K562 (cell line): ENCODE measurements around the gene ZNF616. TPM values are rescaled to one million over a fixed set of nuclear protein-coding genes. Genes with fewer than 3 reads are reported as not detected.

Source experiments
- AFF4 ChIP-seq: sonication (generic); formaldehyde crosslinking; IDR thresholded peaks from 2 replicates; pipeline ENCODE4 v1.8.0; 2023; ENCODE audit warnings: mild to moderate bottlenecking, missing genetic modification reagents
- ATF1 ChIP-seq, 2 experiments: fragments of 450-650 bp in 1 of 2; IDR thresholded peaks; 2 replicates each; pipeline ENCODE4 v1.6.1; 2016; ENCODE audit warnings: missing compliant biosample characterization in 1 of 2, missing genetic modification characterization in 1 of 2
- ETV1 ChIP-seq: fragments of 450-650 bp; conservative IDR thresholded peaks from 2 replicates; pipeline ENCODE4 v1.6.1; 2016; ENCODE audit warnings: missing genetic modification characterization, control low read depth, low read depth, missing compliant biosample characterization
- HMGN3 ChIP-seq: IDR thresholded peaks from 2 replicates; pipeline ENCODE4 v1.6.1; 2011; ENCODE audit warnings: borderline replicate concordance, low read depth, mild to moderate bottlenecking, mixed read lengths, low read length; ENCODE audit not compliant: insufficient read length; ENCODE audit errors: extremely low read depth
- MEIS2 ChIP-seq: fragments of 450-650 bp; IDR thresholded peaks from 2 replicates; pipeline ENCODE4 v1.6.1; 2014; ENCODE audit warnings: mild to moderate bottlenecking; ENCODE audit not compliant: partially characterized antibody
- NFIC ChIP-seq: fragments of 450-650 bp; IDR thresholded peaks from 2 replicates; pipeline ENCODE4 v1.6.1; 2017; ENCODE audit warnings: mild to moderate bottlenecking, inconsistent platforms
- NKRF ChIP-seq: fragments of 450-650 bp; IDR thresholded peaks from 2 replicates; pipeline ENCODE4 v1.6.1; 2016; ENCODE audit warnings: borderline replicate concordance
- PTBP1 ChIP-seq: fragments of 200-400 bp; formaldehyde crosslinking; IDR thresholded peaks from 2 replicates; pipeline ENCODE4 v1.6.1; 2017; ENCODE audit warnings: low read depth, low read length
- TFE3 ChIP-seq: fragments of 450-650 bp; formaldehyde crosslinking; IDR thresholded peaks from 2 replicates; pipeline ENCODE4 v1.4.0; 2020; ENCODE audit warnings: mild to moderate bottlenecking, mixed read lengths
- UBTF ChIP-seq, 2 experiments: IDR thresholded peaks; 2 replicates each; pipeline ENCODE4 v1.6.1; 2012; ENCODE audit warnings: improper control_type of control experiment in 2 of 2, low read depth in 2 of 2, low read length in 2 of 2, borderline replicate concordance in 1 of 2
- ZNF263 ChIP-seq: sonication (generic); formaldehyde crosslinking; IDR thresholded peaks from 2 replicates; pipeline ENCODE4 v1.8.0; 2022; ENCODE audit warnings: mild to moderate bottlenecking, missing genetic modification reagents, borderline replicate concordance
- ZNF282 ChIP-seq: sonication (generic); formaldehyde crosslinking; IDR thresholded peaks from 2 replicates; pipeline ENCODE4 v1.8.1; 2023; ENCODE audit warnings: missing genetic modification reagents
- polyA plus RNA-seq, 8 experiments: library from polyadenylated mRNA; depleted of rRNA in 4 of 8; stranded (reverse) in 5 of 8; unstranded in 3 of 8; fragments of >200 nt; fragmentation: Nextera tagmentation in 2 of 8; fragmentation: Illumina TruSeq in 1 of 8; extraction: Ambion mirVana in 2 of 8; extraction: Trizol in 1 of 8; gene quantifications; 2 replicates each; pipeline versions ENCODE4 v1.2.1 to v1.2.3, GENCODE V29; 2011 to 2014; ENCODE audit warnings: inconsistent platforms in 1 of 8, missing spikeins in 1 of 8
- total RNA-seq, 7 experiments: library from RNA; depleted of rRNA in 6 of 7; stranded (reverse); fragments of >200 nt in 6 of 7; fragmentation: Illumina TruSeq in 2 of 7; extraction: Trizol in 2 of 7; gene quantifications; 2 replicates each; pipeline versions ENCODE4 v1.2.1 to v1.2.3, GENCODE V29; 2011 to 2021; ENCODE audit warnings: low replicate concordance in 1 of 7

The ZNF616 gene
- total and polyA plus RNA-seq, 9 of the 15 experiments (the other 6 are each of a cell fraction or from before 2014, with no cell fraction given): 3.4 to 13.0 (median 6.7) TPM

GRCh38 chr19:52095172-52096014 is 44.3 kb downstream of the ZNF616 start, which contains the start of gene ZNF841 (continued):
- TF ChIP-seq PTBP1: no peak
- peak; percentile 72 for TF ChIP-seq NFIC
- peak; percentile 17; the same call in 1 of the 2 replicates for TF ChIP-seq ETV1
- peak in 1 of 2 experiments; percentile 18; a peak in 1 of 4 replicates for TF ChIP-seq UBTF (IDR thresholded peaks at IDR 0.05; ENCODE audit: borderline replicate concordance in 1 of 2, low read depth in 2 of 2, low read length in 2 of 2)
- TF ChIP-seq ZNF263 (CRISPR knock-in tag): 0 out of 2 replicates have a peak, but pooled peaks have one; percentile 36
- no peak for TF ChIP-seq ATF1 (CRISPR knock-in tag; IDR thresholded peaks at IDR 0.05)
- TF ChIP-seq ATF1 (tag; IDR thresholded peaks at IDR 0.05): peak; percentile 58
- no peak for TF ChIP-seq AFF4 (CRISPR knock-in tag)
- TF ChIP-seq MEIS2: no peak
- TF ChIP-seq TFE3: no peak
- TF ChIP-seq HMGN3: peak; percentile 51
- TF ChIP-seq ZNF282 (CRISPR knock-in tag): no peak
- peak; percentile 61 for TF ChIP-seq NKRF
